Right lobe of liver (tissue), 6 donors: ENCODE measurements around the gene NRIP1. TPM values are rescaled to one million over a fixed set of nuclear protein-coding genes. Genes with fewer than 3 reads are reported as not detected.
A peak's percentile ranks its signal among the peaks of the same experiment; 100 is the strongest.

ENCODE experiments used
- ATAC-seq, 4 donors: fragments of 200-7000 bp; cut with Tn5 transposase; one replicate each; pipeline ENCODE4 v1.9.1; 2020; ENCODE audit warnings: mild to moderate bottlenecking in 4 of 4, moderate library complexity in 4 of 4
- DNase-seq, 3 donors: peaks; one replicate each; pipeline ENCODE4 v3.0.0-alpha.2; 2020
- H3K27ac ChIP-seq, 3 donors: fragments of 200-600 bp; one replicate each; pipeline ENCODE4 v1.8.0; 2022
- H3K27me3 ChIP-seq, 2 donors: fragments of 200-600 bp; one replicate each; pipeline ENCODE4 v1.8.0; 2022
- H3K36me3 ChIP-seq, 4 donors: fragments of 200-600 bp; sonication (generic) in 1 of 4; one replicate each; pipeline versions ENCODE4 v1.5.1 to v1.8.0; 2017 to 2022; ENCODE audit warnings: control low read depth in 1 of 4
- H3K4me1 ChIP-seq, 4 donors: fragments of 200-600 bp; sonication (generic) in 1 of 4; one replicate each; pipeline versions ENCODE4 v1.5.1 to v1.8.0; 2017 to 2022; ENCODE audit warnings: control low read depth in 1 of 4
- H3K4me3 ChIP-seq, 3 donors: fragments of 200-600 bp; one replicate each; pipeline ENCODE4 v1.8.0; 2022
- H3K9me3 ChIP-seq, 4 donors: fragments of 200-600 bp; sonication (generic) in 1 of 4; one replicate each; pipeline versions ENCODE4 v1.5.1 to v1.8.0; 2017 to 2022; ENCODE audit warnings: control low read depth in 1 of 4
- POLR2A ChIP-seq: fragments of 450-650 bp; IDR thresholded peaks from one replicate; pipeline ENCODE4 v1.6.1; 2017; ENCODE audit warnings: antibody characterized with exemption, mild to moderate bottlenecking
- WGBS: methylation state at CpG from one replicate; pipeline ENCODE4 v1.1.6; 2018; ENCODE audit warnings: low coverage, low lambda C conversion rate; ENCODE audit not compliant: insufficient coverage; ENCODE audit errors: missing lambda C conversion rate; 5-methylcytosine and 5-hydroxymethylcytosine counted together
- intact Hi-C, 2 donors: fragments of 100-400 bp; cut with DNase I; formaldehyde crosslinking; loops; one replicate each; pipeline versions ENCODE4 v1.11.2 to v1.14.1; 2022
- total RNA-seq, 6 experiments: library from RNA; depleted of rRNA in 2 of 6; stranded (reverse); fragments of >200 nt in 2 of 6; fragmentation: NEBNext Ultra II Directional in 3 of 6; extraction: Animal tissue kit (Norgen Biotek cat#: 25700) in 3 of 6; gene quantifications; one replicate each; pipeline versions ENCODE4 v1.1.0 to v1.2.4, GENCODE V29; 2016 to 2023
- TF ChIP-seq, protein P1 (sequence below), 4 donors: fragments of 200-600 bp in 3 of 4; fragments of 450-650 bp in 1 of 4; IDR thresholded peaks; one replicate each; pipeline versions ENCODE4 v1.5.1 to v1.8.0; 2016 to 2022; ENCODE audit warnings: antibody characterized with exemption in 4 of 4, mild to moderate bottlenecking in 2 of 4
- donor health status: DM: no; HTN: yes; CAD: no.
- donor health status: DM: no; HTN: no; CAD: no.
- donor health status: DM: no; HTN: no; CAD: no.
- donor health status: DM: no; HTN: yes; CAD: no.
- donor health status: DM: no; HTN: yes; CAD: no.

NRIP1 gene
- total RNA-seq, 6 experiments from 2014 or later: 15.4 to 34.0 (median 21.5) TPM

- no peak overlapping the region for H3K4me3 ChIP-seq
- intact Hi-C loops: no loop called here
- peaks cover 0 to 21% (median 7%) of the 10 kb centered on the region in 4 donors for H3K4me1 ChIP-seq
- no peaks in the 10 kb centered on the region for H3K27me3 ChIP-seq
- 85% methylated on average over 6 of the region's 6 CpGs for WGBS
- H3K27ac ChIP-seq: no peak overlapping the region
- TF ChIP-seq POLR2A: no peak
- TF ChIP-seq, protein P1, sequence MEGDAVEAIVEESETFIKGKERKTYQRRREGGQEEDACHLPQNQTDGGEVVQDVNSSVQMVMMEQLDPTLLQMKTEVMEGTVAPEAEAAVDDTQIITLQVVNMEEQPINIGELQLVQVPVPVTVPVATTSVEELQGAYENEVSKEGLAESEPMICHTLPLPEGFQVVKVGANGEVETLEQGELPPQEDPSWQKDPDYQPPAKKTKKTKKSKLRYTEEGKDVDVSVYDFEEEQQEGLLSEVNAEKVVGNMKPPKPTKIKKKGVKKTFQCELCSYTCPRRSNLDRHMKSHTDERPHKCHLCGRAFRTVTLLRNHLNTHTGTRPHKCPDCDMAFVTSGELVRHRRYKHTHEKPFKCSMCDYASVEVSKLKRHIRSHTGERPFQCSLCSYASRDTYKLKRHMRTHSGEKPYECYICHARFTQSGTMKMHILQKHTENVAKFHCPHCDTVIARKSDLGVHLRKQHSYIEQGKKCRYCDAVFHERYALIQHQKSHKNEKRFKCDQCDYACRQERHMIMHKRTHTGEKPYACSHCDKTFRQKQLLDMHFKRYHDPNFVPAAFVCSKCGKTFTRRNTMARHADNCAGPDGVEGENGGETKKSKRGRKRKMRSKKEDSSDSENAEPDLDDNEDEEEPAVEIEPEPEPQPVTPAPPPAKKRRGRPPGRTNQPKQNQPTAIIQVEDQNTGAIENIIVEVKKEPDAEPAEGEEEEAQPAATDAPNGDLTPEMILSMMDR (IDR thresholded peaks at IDR 0.05): no peak
- H3K9me3 ChIP-seq: no peaks in the 10 kb centered on the region
- ATAC-seq (no peak), DNase-seq (no peak)
- H3K36me3 ChIP-seq: no peaks in the 10 kb centered on the region
Observed at GRCh38 chr21:15022608-15023261, 42.1 kb downstream of the NRIP1 start.

DNA sequence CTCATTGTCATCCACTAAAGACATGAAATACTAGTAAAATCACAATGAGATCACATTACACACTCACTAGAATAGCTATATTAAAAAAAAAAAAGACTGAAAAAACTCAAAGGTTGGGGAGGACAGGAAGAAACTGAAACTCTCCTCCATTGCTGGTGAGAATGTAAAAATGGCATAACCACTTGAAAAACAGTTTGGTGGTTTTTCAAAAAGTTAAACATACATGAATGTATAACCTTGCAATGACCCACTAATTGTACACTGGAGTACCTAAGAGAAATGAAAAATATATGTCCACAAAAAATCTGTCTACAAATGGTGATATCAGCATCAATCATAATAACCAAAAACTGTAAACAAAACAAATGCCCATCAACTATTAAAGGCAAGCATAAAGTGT lies 44.0 kb downstream of the NRIP1 start:
- no peak for TF ChIP-seq POLR2A
- TF ChIP-seq, protein P1 (IDR thresholded peaks at IDR 0.05): no peak
- Histone ChIP-seq H3K36me3 (no peaks in the 10 kb centered on the region), H3K4me1 (peaks cover 0 to 3% (median 0%) of the 10 kb centered on the region in 4 donors), H3K27me3 (no peaks in the 10 kb centered on the region), H3K27ac (no peak overlapping the region), H3K9me3 (no peaks in the 10 kb centered on the region), H3K4me3 (no peak overlapping the region)
- intact Hi-C loops: no loop called here
- no peak for ATAC-seq
- DNase-seq: no peak

DNA sequence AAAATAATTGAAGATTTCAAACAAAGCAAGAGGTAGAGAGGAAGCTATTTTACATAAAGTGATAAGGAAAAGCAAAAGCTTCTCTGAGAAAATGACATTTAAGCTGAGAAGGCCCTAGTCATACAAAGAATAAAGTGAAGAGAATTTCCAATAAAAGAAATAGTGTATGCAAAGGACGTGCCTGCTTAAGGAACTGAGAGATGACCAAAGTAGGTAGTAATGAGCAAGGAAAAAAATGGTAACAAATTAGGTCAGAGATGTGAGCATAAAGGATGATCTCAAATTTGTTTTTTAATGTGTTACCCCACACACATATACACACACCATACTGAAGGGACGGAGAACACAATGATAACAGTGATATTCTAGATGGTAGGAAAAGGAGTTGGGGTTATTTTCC lies 46.4 kb downstream of the NRIP1 start:
- intact Hi-C loops: no loop called here

DNA sequence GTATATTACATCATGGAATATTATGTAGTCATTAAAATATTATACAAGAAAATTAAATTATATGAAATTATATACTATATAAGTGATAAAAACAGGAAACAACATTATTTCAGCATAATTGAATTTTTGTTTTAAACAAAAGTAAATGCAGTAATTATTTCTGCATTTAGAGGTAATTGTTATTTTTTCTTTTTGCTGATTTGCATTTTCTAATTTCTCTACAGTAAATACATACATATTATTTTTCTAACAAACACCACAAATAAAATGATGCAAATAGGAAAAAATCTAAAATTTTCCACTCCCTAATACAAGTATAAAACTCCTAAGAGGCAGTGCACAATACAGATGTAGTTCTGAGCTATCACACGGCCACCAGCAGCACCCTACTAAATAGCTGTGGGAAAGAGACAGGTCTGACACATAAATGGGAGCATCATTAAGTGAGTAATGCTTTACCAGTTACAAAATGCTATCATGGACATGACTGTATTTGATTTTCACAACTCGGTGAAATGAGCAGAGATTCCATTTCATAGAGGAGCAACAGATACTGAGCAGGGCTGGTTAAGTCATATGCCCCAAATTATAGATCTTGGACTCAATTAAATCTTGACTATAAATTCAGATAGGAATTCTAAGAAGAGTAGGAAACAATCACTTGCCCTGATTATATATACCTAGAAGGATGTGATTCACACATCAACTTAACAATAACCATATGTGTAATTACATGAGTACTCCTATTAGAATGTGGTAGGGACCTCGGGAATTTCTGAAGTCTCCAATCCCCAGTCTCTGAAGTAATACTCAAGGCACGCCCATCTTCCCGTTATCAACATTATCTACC lies 49.0 kb downstream of the NRIP1 start:
- 85% methylated on average over 4 of the region's 5 CpGs for WGBS
- no peaks in the 10 kb centered on the region for H3K9me3 ChIP-seq
- intact Hi-C loops: no loop called here

More for the DNA sequence above, 46.4 kb downstream of the NRIP1 start:
- no peaks in the 10 kb centered on the region for H3K9me3 ChIP-seq
- H3K4me1 ChIP-seq: peaks cover 0 to 3% (median 0%) of the 10 kb centered on the region in 4 donors
- ATAC-seq (no peak), DNase-seq (no peak)
- TF ChIP-seq, protein P1 (IDR thresholded peaks at IDR 0.05): no peak
- TF ChIP-seq POLR2A: no peak
- H3K27ac ChIP-seq: no peak overlapping the region
- H3K36me3 ChIP-seq: no peaks in the 10 kb centered on the region
- no peaks in the 10 kb centered on the region for H3K27me3 ChIP-seq
- no peak overlapping the region for H3K4me3 ChIP-seq
- 67% methylated on average over 1 of the region's 2 CpGs for WGBS

More for the DNA sequence above, 49.0 kb downstream of the NRIP1 start:
- no peak for DNase-seq
- H3K27ac ChIP-seq: no peak overlapping the region
- no peak overlapping the region for H3K4me3 ChIP-seq
- H3K36me3 ChIP-seq: no peaks in the 10 kb centered on the region
- H3K4me1 ChIP-seq: peaks cover 0 to 3% (median 0%) of the 10 kb centered on the region in 4 donors
- no peaks in the 10 kb centered on the region for H3K27me3 ChIP-seq
- TF ChIP-seq, protein P1 (IDR thresholded peaks at IDR 0.05): no peak
- no peak for TF ChIP-seq POLR2A
- peak in 1 of 4 donors; percentile 43 for ATAC-seq
